GF-D8 (cell line): ENCODE results near the gene ZNF662.

Source experiments
- DNase-seq: peaks from one replicate; lab custom pipeline; 2025; lab: John Stamatoyannopoulos, UW

Gene ZNF662

GRCh38 chr3:42887084-42887483, 18.9 kb upstream of the ZNF662 start:
- no peak for DNase-seq

GRCh38 chr3:42891042-42891441, 14.9 kb upstream of the ZNF662 start:
- no peak for DNase-seq

- DNase-seq = no peak
Observed at GRCh38 chr3:42892169-42892568, 13.8 kb upstream of the ZNF662 start.

GRCh38 chr3:42892807-42893206, 13.1 kb upstream of the ZNF662 start:
- no peak for DNase-seq

- DNase-seq = no peak
Observed at GRCh38 chr3:42894698-42895579, 11.0 kb upstream of the ZNF662 start.

GRCh38 chr3:42895580-42895868, 10.4 kb upstream of the ZNF662 start:
- no peak for DNase-seq

- no peak for DNase-seq
Observed at GRCh38 chr3:42898896-42899675, 6.9 kb upstream of the ZNF662 start.

GRCh38 chr3:42900226-42901072, 5.5 kb upstream of the ZNF662 start:
- no peak for DNase-seq

GRCh38 chr3:42901073-42901415, 4.9 kb upstream of the ZNF662 start:
- no peak for DNase-seq

GRCh38 chr3:42902257-42902656, 3.7 kb upstream of the ZNF662 start:
- no peak for DNase-seq

- no peak for DNase-seq
Observed at GRCh38 chr3:42904076-42904475, 1.9 kb upstream of the ZNF662 start.

GRCh38 chr3:42905740-42906069, 237 bp upstream of the ZNF662 start:
- no peak for DNase-seq

GRCh38 chr3:42906848-42907183, 874 bp downstream of the ZNF662 start:
- DNase-seq = no peak

GRCh38 chr3:42908675-42909074, 2.7 kb downstream of the ZNF662 start:
- no peak for DNase-seq

GRCh38 chr3:42911551-42911950, 5.6 kb downstream of the ZNF662 start:
- DNase-seq = no peak

- no peak for DNase-seq
Observed at GRCh38 chr3:42914771-42915515, 9.0 kb downstream of the ZNF662 start.

GRCh38 chr3:42923606-42924005, 17.7 kb downstream of the ZNF662 start:
- no peak for DNase-seq

- DNase-seq = no peak
Observed at GRCh38 chr3:42926310-42926709, 20.4 kb downstream of the ZNF662 start.

GRCh38 chr3:42934111-42934510, 28.2 kb downstream of the ZNF662 start:
- no peak for DNase-seq

- no peak for DNase-seq
Observed at GRCh38 chr3:42934910-42935309, 29.0 kb downstream of the ZNF662 start.

GRCh38 chr3:42935472-42935871, 29.5 kb downstream of the ZNF662 start:
- no peak for DNase-seq
